H1 (cell line): ENCODE results near the gene CAPS2.

Experiments
- CHD7 ChIP-seq: fragments of 300-600 bp; sonication (generic); IDR thresholded peaks from 2 replicates; pipeline ENCODE4 v1.7.1; 2012; ENCODE audit warnings: low read length, moderate library complexity, mild to moderate bottlenecking, inconsistent platforms; ENCODE audit not compliant: insufficient replicate concordance
- EGR1 ChIP-seq: IDR thresholded peaks from 2 replicates; pipeline ENCODE4 v1.6.1; 2011; ENCODE audit warnings: low read depth, low read length, borderline replicate concordance
- EZH2 ChIP-seq: fragments of 200-600 bp; sonication (generic); IDR thresholded peaks from 2 replicates; pipeline ENCODE4 v1.7.1; 2012; ENCODE audit warnings: low read depth, mild to moderate bottlenecking, moderate library complexity, low read length, inconsistent platforms; ENCODE audit not compliant: severe bottlenecking
- GABPA ChIP-seq: IDR thresholded peaks from 2 replicates; pipeline ENCODE4 v1.6.1; 2011; ENCODE audit warnings: mild to moderate bottlenecking, low read length, moderate library complexity, borderline replicate concordance; ENCODE audit not compliant: insufficient read depth
- NRF1 ChIP-seq: IDR thresholded peaks from 2 replicates; pipeline ENCODE4 v1.6.1; 2011; ENCODE audit warnings: mild to moderate bottlenecking, low read depth, low read length, improper control_type of control experiment
- POLR2A ChIP-seq, 2 experiments: IDR thresholded peaks; 1 replicate in 1 of 2; 2 replicates in 1 of 2; pipeline ENCODE4 v1.6.1; 2011; ENCODE audit warnings: low read depth in 2 of 2, low read length in 2 of 2, mild to moderate bottlenecking in 2 of 2; ENCODE audit errors: control extremely low read depth in 1 of 2
- TF ChIP-seq, protein P1 (sequence below), 3 experiments: IDR thresholded peaks; 1 replicate in 2 of 3; 2 replicates in 1 of 3; pipeline versions ENCODE4 v1.5.1 to v1.6.1; 2011; ENCODE audit warnings: low read length in 3 of 3, mild to moderate bottlenecking in 3 of 3, inconsistent platforms in 2 of 3, low read depth in 1 of 3, moderate library complexity in 1 of 3; ENCODE audit not compliant: insufficient read depth in 1 of 3; ENCODE audit errors: control extremely low read depth in 1 of 3

DNA sequence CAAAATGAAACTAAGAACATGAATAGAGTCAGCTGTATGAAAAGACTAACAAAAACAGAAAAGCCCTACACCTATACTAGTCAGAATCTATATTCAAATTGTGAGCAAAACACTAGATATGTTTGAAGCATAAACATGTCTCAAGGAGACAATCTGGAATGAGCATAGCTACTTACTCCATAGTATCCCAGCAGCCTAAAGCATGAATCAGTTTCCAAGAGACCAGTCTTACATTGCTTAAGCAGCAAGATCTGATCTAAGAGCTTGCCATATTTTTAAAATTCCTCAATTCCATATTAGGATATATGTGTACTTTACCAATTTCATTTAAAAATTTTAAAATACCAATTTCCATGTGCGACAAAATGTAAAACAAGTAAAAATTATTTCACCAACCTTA lies 7.7 kb downstream of the CAPS2 start:
- TF ChIP-seq CHD7 (no peak), EZH2 (no peak), POLR2A (IDR thresholded peaks at IDR 0.05; ENCODE audit: control extremely low read depth in 1 of 2, low read depth in 2 of 2, low read length in 2 of 2) (no peak), NRF1 (no peak), EGR1 (no peak), GABPA (no peak)
- TF ChIP-seq, protein P1, sequence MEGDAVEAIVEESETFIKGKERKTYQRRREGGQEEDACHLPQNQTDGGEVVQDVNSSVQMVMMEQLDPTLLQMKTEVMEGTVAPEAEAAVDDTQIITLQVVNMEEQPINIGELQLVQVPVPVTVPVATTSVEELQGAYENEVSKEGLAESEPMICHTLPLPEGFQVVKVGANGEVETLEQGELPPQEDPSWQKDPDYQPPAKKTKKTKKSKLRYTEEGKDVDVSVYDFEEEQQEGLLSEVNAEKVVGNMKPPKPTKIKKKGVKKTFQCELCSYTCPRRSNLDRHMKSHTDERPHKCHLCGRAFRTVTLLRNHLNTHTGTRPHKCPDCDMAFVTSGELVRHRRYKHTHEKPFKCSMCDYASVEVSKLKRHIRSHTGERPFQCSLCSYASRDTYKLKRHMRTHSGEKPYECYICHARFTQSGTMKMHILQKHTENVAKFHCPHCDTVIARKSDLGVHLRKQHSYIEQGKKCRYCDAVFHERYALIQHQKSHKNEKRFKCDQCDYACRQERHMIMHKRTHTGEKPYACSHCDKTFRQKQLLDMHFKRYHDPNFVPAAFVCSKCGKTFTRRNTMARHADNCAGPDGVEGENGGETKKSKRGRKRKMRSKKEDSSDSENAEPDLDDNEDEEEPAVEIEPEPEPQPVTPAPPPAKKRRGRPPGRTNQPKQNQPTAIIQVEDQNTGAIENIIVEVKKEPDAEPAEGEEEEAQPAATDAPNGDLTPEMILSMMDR (IDR thresholded peaks at IDR 0.05; ENCODE audit: control extremely low read depth in 1 of 3, insufficient read depth in 1 of 3, low read depth in 1 of 3, low read length in 3 of 3): no peak
